A549 (cell line): ENCODE results near the gene C9orf78. TPM values are rescaled to one million over a fixed set of nuclear protein-coding genes. Genes with fewer than 3 reads are reported as not detected.

Experiments used
- ATAC-seq, 2 experiments: fragments of 200-7000 bp in 1 of 2; fragments of >200 bp in 1 of 2; cut with Nextera tagmentation in 1 of 2; cut with Tn5 transposase in 1 of 2; 3 replicates each; pipeline versions ENCODE4 v1.8.0 to v1.9.1; 2018 to 2020; ENCODE audit warnings: mild to moderate bottlenecking in 1 of 2, moderate library complexity in 1 of 2
- CTCF ChIA-PET: fragments of 300-600 bp; sonication (Branson Sonifier 250); formaldehyde crosslinking; extraction: SDS; loops from one replicate; lab custom pipeline; 2021; ENCODE audit warnings: antibody characterized with exemption, inconsistent platforms; lab: Yijun Ruan, JAX
- POLR2A ChIA-PET: fragments of 350-600 bp; formaldehyde crosslinking; extraction: SDS; loops from one replicate; lab custom pipeline; 2021; ENCODE audit warnings: antibody characterized with exemption, inconsistent platforms; lab: Yijun Ruan, JAX
- DNase-seq, 2 experiments: peaks; one replicate each; pipeline versions ENCODE4 v3.0.0 to v3.0.0-alpha.2; 2011 to 2016; ENCODE audit warnings: low read depth in 1 of 2, low spot score in 1 of 2
- FAIRE-seq: peaks from 2 replicates; lab custom pipeline; 2011; peaks lifted over from hg19 to GRCh38; lab: Jason Lieb, UNC
- H3K27ac ChIP-seq, 2 experiments: fragments of >200 bp; sonication (Bioruptor Twin); formaldehyde crosslinking; 3 replicates each; pipeline ENCODE4 v1.5.1; 2016 to 2017
- H3K4me1 ChIP-seq: fragments of >200 bp; sonication (Bioruptor Twin); formaldehyde crosslinking; 3 replicates; pipeline ENCODE4 v1.6.1; 2016
- H3K4me2 ChIP-seq: fragments of >200 bp; sonication (Bioruptor Twin); formaldehyde crosslinking; 3 replicates; pipeline ENCODE4 v1.6.1; 2016
- H3K4me3 ChIP-seq: fragments of >200 bp; sonication (Bioruptor Twin); formaldehyde crosslinking; 3 replicates; pipeline ENCODE4 v1.5.1; 2016
- H3K9me3 ChIP-seq: fragments of >200 bp; sonication (Bioruptor Twin); formaldehyde crosslinking; 3 replicates; pipeline ENCODE4 v1.6.1; 2016
- BHLHE40 ChIP-seq: IDR thresholded peaks from 2 replicates; pipeline ENCODE4 v1.6.1; 2012; ENCODE audit warnings: low read depth, low read length, inconsistent platforms
- CBX2 ChIP-seq: fragments of 200-600 bp; sonication (generic); IDR thresholded peaks from 2 replicates; pipeline ENCODE4 v1.6.1; 2016; ENCODE audit warnings: low read depth, mild to moderate bottlenecking, borderline replicate concordance
- CBX8 ChIP-seq: fragments of 200-600 bp; sonication (generic); IDR thresholded peaks from 2 replicates; pipeline ENCODE4 v1.6.1; 2016
- CHD2 ChIP-seq: fragments of 150-350 bp; IDR thresholded peaks from 2 replicates; pipeline ENCODE4 v1.6.1; 2014; ENCODE audit warnings: low read length; ENCODE audit not compliant: partially characterized antibody
- CHD4 ChIP-seq: fragments of 200-600 bp; sonication (generic); IDR thresholded peaks from 2 replicates; pipeline ENCODE4 v1.6.1; 2016; ENCODE audit warnings: antibody characterized with exemption, mild to moderate bottlenecking, borderline replicate concordance
- E2F6 ChIP-seq: IDR thresholded peaks from 2 replicates; pipeline ENCODE4 v1.6.1; 2012; ENCODE audit warnings: low read depth, borderline replicate concordance
- EP300 ChIP-seq, 2 experiments: fragments of >200 bp; sonication (Bioruptor Twin); formaldehyde crosslinking; IDR thresholded peaks; 2 replicates in 1 of 2; 3 replicates in 1 of 2; pipeline ENCODE4 v1.6.1; 2016 to 2017
- ESRRA ChIP-seq: fragments of 150-350 bp; IDR thresholded peaks from 2 replicates; pipeline ENCODE4 v1.6.1; 2014; ENCODE audit warnings: mild to moderate bottlenecking, low read length, borderline replicate concordance
- FOSB ChIP-seq: fragments of 250-450 bp; sonication (Bioruptor Pico); IDR thresholded peaks from 2 replicates; pipeline ENCODE4 v1.5.0; 2020; ENCODE audit warnings: mild to moderate bottlenecking, moderate library complexity
- FOSL2 ChIP-seq, 2 experiments: fragments of 450-650 bp in 1 of 2; fragments of >200 bp in 1 of 2; sonication (Bioruptor Twin) in 1 of 2; formaldehyde crosslinking; IDR thresholded peaks; 2 replicates each; pipeline versions ENCODE4 v1.5.0 to v1.6.1; 2016 to 2020; ENCODE audit warnings: mild to moderate bottlenecking in 1 of 2, moderate library complexity in 1 of 2
- HOXB13 ChIP-seq: fragments of 250-450 bp; sonication (Bioruptor Pico); IDR thresholded peaks from 2 replicates; pipeline ENCODE4 v1.5.0; 2020; ENCODE audit warnings: low read depth, mild to moderate bottlenecking, moderate library complexity
- HOXB5 ChIP-seq: fragments of 250-450 bp; sonication (Bioruptor Pico); IDR thresholded peaks from 2 replicates; pipeline ENCODE4 v1.5.0; 2020; ENCODE audit warnings: mild to moderate bottlenecking, moderate library complexity
- JUN ChIP-seq, 2 experiments: fragments of >200 bp; sonication (Bioruptor Twin); formaldehyde crosslinking; IDR thresholded peaks; 2 replicates in 1 of 2; 3 replicates in 1 of 2; pipeline ENCODE4 v1.6.1; 2016 to 2017
- MAFK ChIP-seq: fragments of 450-650 bp; IDR thresholded peaks from 2 replicates; pipeline ENCODE4 v1.6.1; 2014; ENCODE audit not compliant: partially characterized antibody
- MYC ChIP-seq: IDR thresholded peaks from 2 replicates; pipeline ENCODE4 v1.6.1; 2012; ENCODE audit warnings: mild to moderate bottlenecking, inconsistent platforms, low read length, improper control_type of control experiment, borderline replicate concordance
- POLR2AphosphoS2 ChIP-seq: conservative IDR thresholded peaks from 2 replicates; pipeline ENCODE4 v1.6.1; 2012; ENCODE audit warnings: low read length, improper control_type of control experiment, inconsistent platforms
- RCOR1 ChIP-seq: fragments of 150-350 bp; IDR thresholded peaks from 2 replicates; pipeline ENCODE4 v1.6.1; 2014; ENCODE audit warnings: antibody characterized with exemption, low read length, low read depth
- RFX5 ChIP-seq: fragments of 450-650 bp; IDR thresholded peaks from 2 replicates; pipeline ENCODE4 v1.7.1; 2014; ENCODE audit warnings: antibody characterized with exemption, mild to moderate bottlenecking, moderate library complexity
- ZFP36 ChIP-seq: fragments of 450-650 bp; IDR thresholded peaks from 2 replicates; pipeline ENCODE4 v1.6.1; 2014; ENCODE audit warnings: borderline replicate concordance; ENCODE audit not compliant: partially characterized antibody
- ZNF302 ChIP-seq: fragments of 250-450 bp; sonication (Bioruptor Pico); IDR thresholded peaks from 2 replicates; pipeline ENCODE4 v1.9.0; 2021; ENCODE audit warnings: inconsistent platforms, mild to moderate bottlenecking, moderate library complexity
- WGBS: methylation state at CpG from one replicate; pipeline ENCODE4 v1.1.6; 2017; ENCODE audit errors: missing lambda C conversion rate; 5-methylcytosine and 5-hydroxymethylcytosine counted together
- polyA plus RNA-seq, 4 experiments: library from polyadenylated mRNA; depleted of rRNA in 3 of 4; stranded (reverse); fragments of >200 nt; fragmentation: RNase III in 1 of 4; extraction: RNeasy Plus Mini Kit Qiagen cat#74134 plus additional on column Dnase treatment in 1 of 4; gene quantifications; 2 replicates in 3 of 4; 3 replicates in 1 of 4; pipeline ENCODE4 v1.2.3, GENCODE V29; 2011 to 2017
- TF ChIP-seq, protein P1 (sequence below): fragments of >200 bp; sonication (Bioruptor Twin); formaldehyde crosslinking; IDR thresholded peaks from 3 replicates; pipeline ENCODE4 v1.6.1; 2016
- TF ChIP-seq, protein P2 (sequence below): fragments of 250-450 bp; sonication (Bioruptor Pico); IDR thresholded peaks from 2 replicates; pipeline ENCODE4 v1.5.0; 2020; ENCODE audit warnings: low read depth, mild to moderate bottlenecking, moderate library complexity
- TF ChIP-seq, protein P3 (sequence below): fragments of 150-350 bp; IDR thresholded peaks from 2 replicates; pipeline ENCODE4 v1.6.1; 2014; ENCODE audit warnings: low read depth, mild to moderate bottlenecking, low read length

The C9orf78 gene
- polyA plus RNA-seq, 2 of the 4 experiments (the other 2 are of a cell fraction) = 91.4 to 131 TPM

DNA sequence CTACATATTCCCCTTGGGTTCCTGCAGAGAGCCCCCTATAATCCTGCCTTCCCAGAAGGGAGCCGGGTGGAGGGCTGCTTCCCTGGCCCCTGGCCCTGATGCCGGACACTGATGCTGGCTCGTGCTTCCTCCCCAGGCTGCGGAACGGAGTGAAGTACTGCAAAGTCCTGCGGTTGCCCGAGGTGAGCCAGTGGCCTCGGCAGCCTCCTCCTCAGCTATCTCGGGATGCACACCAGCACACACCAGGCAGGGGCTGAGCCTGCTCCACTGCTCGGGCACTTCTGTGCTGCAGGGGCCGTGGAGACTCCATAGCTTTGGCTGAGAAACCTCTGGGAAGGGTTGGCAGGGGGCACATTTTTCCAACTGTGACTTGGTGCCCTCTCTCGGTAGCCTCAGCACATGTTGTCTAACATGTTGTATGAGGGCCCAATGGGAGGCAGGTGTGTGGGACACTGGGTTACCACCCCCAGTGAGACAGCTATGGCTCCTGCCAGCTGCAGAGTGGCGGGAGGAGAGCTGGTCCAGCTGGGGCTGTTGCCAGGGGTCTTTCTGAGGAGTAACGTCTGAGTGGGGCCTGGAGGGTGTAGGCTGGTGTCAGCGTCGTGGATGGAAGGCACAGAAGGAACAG is 38.6 kb upstream of the C9orf78 start:
- no peak overlapping the region for H3K4me3 ChIP-seq
- H3K27ac ChIP-seq = no peak overlapping the region
- 86% methylated on average over 15 of the region's 16 CpGs for WGBS
- DNase-seq = no peak
- no peak for TF ChIP-seq RCOR1
- no peak for TF ChIP-seq E2F6
- TF ChIP-seq ZFP36 = no peak
- TF ChIP-seq CHD2 = no peak
- no peak for TF ChIP-seq RFX5
- TF ChIP-seq, protein P1, sequence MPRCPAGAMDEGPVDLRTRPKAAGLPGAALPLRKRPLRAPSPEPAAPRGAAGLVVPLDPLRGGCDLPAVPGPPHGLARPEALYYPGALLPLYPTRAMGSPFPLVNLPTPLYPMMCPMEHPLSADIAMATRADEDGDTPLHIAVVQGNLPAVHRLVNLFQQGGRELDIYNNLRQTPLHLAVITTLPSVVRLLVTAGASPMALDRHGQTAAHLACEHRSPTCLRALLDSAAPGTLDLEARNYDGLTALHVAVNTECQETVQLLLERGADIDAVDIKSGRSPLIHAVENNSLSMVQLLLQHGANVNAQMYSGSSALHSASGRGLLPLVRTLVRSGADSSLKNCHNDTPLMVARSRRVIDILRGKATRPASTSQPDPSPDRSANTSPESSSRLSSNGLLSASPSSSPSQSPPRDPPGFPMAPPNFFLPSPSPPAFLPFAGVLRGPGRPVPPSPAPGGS = no peak
- no peak for TF ChIP-seq FOSL2 (IDR thresholded peaks at IDR 0.05)
- no peak for TF ChIP-seq FOSL2 (CRISPR knock-in tag; IDR thresholded peaks at IDR 0.05)
- TF ChIP-seq HOXB13 (CRISPR knock-in tag) = no peak
- no peak for TF ChIP-seq JUN (IDR thresholded peaks at IDR 0.05)
- TF ChIP-seq HOXB5 = no peak
- TF ChIP-seq MAFK = no peak
- TF ChIP-seq CBX2 = no peak
- TF ChIP-seq CBX8 = no peak
- no peak for TF ChIP-seq CHD4
- TF ChIP-seq ZNF302 (CRISPR knock-in tag) = no peak
- no peak for ATAC-seq
- ChIA-PET CTCF (interaction anchor here (0.7 to 1.3 kb wide), 4 partner anchors 9 to 18 kb away, joined by 3 to 5 read pairs (median 4); no protein-coding TSS in a partner anchor), POLR2A (no interaction called here)
- FAIRE-seq = no peak
- H3K4me2 ChIP-seq = no peak overlapping the region
- H3K4me1 ChIP-seq = no peaks in the 10 kb centered on the region
- no peaks in the 10 kb centered on the region for H3K9me3 ChIP-seq

GRCh38 chr9:129871046-129871445 is 36.0 kb upstream of the C9orf78 start:
- H3K4me2 ChIP-seq = no peak overlapping the region
- ChIA-PET POLR2A (no interaction called here), CTCF (interaction anchor here (1.4 kb wide), 1 partner anchor 473 kb away, joined by 4 read pairs; no protein-coding TSS in a partner anchor)
- no peak for DNase-seq
- ATAC-seq = no peak
- H3K9me3 ChIP-seq = no peaks in the 10 kb centered on the region
- no peak overlapping the region for H3K4me3 ChIP-seq
- no peak for FAIRE-seq
- no peak overlapping the region for H3K27ac ChIP-seq
- TF ChIP-seq EP300 (IDR thresholded peaks at IDR 0.05) = no peak
- TF ChIP-seq, protein P2, sequence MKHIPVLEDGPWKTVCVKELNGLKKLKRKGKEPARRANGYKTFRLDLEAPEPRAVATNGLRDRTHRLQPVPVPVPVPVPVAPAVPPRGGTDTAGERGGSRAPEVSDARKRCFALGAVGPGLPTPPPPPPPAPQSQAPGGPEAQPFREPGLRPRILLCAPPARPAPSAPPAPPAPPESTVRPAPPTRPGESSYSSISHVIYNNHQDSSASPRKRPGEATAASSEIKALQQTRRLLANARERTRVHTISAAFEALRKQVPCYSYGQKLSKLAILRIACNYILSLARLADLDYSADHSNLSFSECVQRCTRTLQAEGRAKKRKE = no peak
- TF ChIP-seq, all 56 proteins: peak for 0
- WGBS = 91% methylated on average over 11 of the region's 11 CpGs
- H3K4me1 ChIP-seq = no peaks in the 10 kb centered on the region

DNA sequence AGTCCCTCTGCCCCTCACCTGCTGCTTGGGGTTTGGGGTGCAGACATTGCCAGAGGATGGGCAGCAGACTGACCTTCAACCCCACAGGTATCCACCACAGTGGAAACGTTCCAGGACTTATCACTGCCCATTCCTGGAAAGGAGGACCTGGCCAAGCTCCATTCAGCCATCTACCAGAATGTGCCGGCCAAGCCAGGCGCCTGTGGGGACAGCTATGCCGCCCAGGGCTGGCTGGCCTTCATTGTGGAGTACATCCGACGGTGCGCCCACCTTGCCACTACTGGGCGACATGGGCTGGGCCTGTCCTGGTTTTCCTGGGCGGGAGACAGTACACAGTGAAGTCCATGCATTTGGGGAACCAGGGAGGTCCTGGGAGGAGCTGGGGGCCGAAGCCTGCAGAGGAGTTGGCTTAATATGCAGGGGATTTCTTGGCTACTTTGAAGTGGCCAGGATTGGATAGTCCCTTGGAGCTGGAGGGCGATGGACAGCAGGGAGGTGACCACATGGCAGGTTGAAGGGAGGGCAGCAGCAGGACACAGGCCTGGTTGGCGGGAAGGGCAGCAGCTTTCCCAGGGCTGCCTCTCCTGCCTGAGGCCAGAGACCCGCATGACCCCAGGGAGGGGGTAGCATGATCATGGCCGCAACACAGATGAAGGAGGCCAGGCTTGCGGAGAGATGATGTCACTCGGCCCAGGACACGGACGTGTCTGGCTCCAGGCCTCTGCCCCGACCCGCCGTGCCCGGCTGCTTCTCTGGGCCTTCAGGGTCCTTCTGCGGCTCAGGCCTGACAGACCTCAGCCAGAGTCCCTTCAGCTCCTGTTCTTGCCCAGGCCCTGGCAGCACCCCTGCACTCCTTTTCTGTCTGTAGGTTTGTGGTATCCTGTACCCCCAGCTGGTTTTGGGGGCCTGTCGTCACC is 34.8 kb upstream of the C9orf78 start:
- POLR2A ChIA-PET = no interaction called here

More for the DNA sequence above, 34.8 kb upstream of the C9orf78 start:
- WGBS = 82% methylated on average over 16 of the region's 24 CpGs
- Histone ChIP-seq H3K4me2 (no peak overlapping the region), H3K4me1 (no peaks in the 10 kb centered on the region), H3K27ac (no peak overlapping the region), H3K4me3 (no peak overlapping the region), H3K9me3 (no peaks in the 10 kb centered on the region)
- TF ChIP-seq POLR2AphosphoS2 (no peak), FOSB (CRISPR knock-in tag) (no peak), MAFK (no peak), E2F6 (no peak), ESRRA (no peak), CBX8 (no peak), MYC (no peak), CBX2 (no peak), ZFP36 (no peak), BHLHE40 (no peak)
- TF ChIP-seq, protein P1 = no peak
- TF ChIP-seq, protein P3, sequence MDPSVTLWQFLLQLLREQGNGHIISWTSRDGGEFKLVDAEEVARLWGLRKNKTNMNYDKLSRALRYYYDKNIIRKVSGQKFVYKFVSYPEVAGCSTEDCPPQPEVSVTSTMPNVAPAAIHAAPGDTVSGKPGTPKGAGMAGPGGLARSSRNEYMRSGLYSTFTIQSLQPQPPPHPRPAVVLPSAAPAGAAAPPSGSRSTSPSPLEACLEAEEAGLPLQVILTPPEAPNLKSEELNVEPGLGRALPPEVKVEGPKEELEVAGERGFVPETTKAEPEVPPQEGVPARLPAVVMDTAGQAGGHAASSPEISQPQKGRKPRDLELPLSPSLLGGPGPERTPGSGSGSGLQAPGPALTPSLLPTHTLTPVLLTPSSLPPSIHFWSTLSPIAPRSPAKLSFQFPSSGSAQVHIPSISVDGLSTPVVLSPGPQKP = no peak
- ATAC-seq (no peak), DNase-seq (no peak), FAIRE-seq (no peak)
- CTCF ChIA-PET = interaction anchor here (0.6 to 1.7 kb wide), 5 partner anchors 15 to 474 kb away, joined by 3 to 8 read pairs (median 3); no protein-coding TSS in a partner anchor
